ENCODE data around the gene ZKSCAN8.
"Not testable (repeated sequence)": the region's sequence is repeated elsewhere in the genome, so short reads cannot be mapped to it uniquely, and the experiment has no call there.

Gene ZKSCAN8

DNA sequence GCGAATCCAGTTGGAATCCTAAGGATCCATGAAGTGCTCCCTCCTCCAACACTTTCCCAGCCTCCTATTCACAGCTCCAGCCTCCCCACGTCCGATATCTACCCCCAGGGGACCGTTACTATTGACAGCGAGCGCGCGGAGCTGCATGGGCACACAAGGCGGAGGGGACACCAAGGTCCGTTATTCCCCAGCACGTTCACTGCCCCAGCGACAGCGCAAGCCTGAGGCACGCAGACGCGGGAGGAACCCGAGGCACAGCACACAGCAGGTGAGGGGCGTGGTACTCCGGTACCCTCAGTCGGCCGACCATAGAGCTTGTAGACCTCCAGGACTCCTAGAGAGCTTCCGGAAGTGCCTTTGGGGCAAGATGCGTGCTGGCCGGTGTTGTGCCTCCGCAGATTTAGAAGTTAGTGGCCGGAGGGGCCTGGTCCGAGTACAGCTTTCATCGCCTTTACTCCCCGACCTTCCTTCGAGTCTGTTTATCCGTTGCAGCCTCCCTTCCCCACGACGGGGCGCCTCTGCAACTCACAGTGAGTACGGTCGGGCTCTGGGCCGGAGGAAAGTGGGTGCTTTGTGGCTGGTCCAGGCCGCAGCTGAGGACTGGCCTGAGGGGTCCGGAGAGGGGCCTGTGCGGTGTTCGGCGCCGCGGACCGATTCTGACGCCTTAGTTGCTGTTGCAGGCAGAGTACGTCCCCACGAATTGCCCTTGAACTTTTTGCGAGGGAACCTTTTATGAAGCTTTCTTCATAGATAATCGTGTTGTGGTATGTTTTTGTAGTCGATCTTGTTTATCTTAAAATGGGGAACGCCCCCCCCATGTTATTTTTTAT, at the start of gene ZKSCAN8:
TSS of gene ZKSCAN8 (plus strand) at position 384 of the 830 bp plus-strand sequence. CDS start 6,525 bp downstream, outside the sequence.
- DNase-seq = peak; percentile 72

DNA sequence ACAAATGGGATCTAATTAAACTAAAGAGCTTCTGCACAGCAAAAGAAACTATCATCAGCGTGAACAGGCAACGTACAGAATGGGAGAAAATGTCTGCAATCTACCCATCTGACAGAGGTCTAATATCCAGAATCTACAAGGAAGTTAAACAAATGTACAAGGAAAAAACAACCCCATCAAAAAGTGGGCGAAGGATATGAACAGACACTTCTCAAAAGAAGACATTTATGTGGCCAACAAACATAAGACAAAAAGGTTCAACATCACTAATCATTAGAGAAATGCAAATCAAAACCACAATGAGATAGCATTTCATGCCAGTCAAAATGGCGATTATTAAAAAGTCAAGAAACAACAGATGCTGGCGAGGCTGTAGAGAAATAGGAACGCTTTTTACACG, 39.5 kb upstream of the ZKSCAN8 start:
- not testable (repeated sequence) for DNase-seq

DNA sequence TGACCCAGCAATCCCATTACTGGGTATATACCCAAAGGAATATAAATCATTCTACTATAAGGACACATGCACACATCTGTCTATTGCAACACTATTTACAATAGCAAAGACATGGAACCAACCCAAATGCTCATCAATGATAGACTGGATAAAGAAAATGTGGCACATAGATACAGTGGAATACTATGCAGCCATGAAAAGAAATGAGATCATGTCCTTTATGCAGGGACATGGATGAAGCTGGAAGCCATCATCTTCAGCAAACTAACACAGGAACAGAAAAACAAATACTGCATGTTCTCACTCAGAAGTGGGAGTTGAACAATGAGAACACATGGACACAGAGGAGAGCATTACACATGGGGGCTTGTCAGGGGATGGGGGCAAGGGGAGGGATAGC, 39.0 kb upstream of the ZKSCAN8 start:
- DNase-seq = not testable (repeated sequence)

DNA sequence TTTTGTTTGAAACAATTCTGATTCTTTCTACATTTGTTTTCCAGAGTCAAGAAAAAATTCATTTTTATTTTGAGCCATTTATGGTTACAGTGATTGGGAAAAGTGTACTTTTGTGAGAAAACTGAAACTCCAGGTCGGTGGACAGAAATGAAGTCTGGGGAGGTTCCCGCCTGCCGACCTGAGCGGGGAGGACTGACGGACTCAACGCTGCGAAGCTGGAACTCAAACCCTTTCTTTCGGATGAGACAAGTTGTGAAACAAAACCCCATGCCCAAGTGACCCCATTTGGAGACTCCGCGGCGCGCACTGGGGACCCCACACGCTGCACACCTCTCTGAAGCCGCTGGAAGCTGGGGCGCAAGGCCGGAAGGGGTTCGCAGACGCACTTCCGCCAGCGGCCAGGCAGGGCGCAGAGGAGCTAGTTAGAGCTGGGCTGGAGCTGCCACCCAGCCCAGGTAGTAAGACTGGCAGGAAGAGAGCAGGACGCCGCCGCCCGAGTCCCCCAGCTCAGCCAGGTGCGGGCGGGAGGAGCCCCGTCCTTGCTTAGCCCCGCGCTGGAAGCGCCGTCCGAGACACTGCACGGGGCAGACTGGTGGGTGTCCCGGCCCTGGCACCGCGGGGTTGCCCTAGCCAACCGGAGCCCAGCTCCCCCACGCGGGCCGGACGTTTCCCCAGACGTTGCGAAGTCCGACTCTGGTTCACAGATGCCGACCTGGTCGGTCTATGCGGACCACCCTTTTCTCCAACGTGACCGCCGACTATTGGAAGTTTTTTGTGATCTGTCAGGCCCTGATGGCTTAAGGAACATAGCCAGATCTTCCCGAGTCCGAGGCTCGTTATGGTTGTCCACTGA, 37.1 kb upstream of the ZKSCAN8 start:
- peak; percentile 85 for DNase-seq

DNA sequence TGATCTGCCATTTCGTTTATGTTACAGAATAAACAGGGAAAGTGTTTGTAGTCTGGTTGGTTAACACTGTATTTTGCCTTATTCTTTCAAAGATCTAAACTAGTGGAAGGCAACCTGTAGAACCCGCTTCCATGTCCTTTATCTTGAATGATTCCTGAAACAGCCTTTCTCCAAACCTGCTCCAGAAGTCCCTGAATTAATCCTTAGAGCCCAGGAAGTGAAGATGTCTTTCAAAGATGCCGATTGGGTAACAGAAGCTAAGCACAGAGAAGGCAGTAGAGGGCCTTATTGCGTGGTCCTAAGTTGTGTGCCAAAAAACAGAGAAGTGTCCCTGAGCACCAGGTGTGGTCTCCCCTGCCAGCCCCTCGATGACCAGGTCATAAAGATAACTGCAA, 36.4 kb upstream of the ZKSCAN8 start:
- DNase-seq = no peak

DNA sequence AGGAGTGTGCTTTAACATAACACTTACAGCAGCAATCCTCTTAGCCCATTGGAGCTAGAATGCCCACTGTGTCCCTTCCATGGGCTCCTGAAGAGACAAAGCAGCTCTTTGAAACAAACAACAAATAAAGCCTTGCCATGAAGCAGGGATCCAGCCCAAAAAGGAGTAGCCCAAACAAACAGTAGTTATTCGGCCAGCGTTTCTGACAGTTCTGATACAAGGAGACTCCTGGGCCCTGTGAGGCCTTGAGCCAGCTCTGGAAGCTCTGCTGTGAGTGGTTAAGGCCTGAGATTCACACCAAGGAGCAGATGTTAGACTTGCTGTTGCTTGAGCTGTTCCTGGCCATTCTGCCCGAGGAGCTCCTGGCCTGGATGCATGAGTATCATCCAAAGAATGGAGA, 34.2 kb upstream of the ZKSCAN8 start:
- DNase-seq = no peak

DNA sequence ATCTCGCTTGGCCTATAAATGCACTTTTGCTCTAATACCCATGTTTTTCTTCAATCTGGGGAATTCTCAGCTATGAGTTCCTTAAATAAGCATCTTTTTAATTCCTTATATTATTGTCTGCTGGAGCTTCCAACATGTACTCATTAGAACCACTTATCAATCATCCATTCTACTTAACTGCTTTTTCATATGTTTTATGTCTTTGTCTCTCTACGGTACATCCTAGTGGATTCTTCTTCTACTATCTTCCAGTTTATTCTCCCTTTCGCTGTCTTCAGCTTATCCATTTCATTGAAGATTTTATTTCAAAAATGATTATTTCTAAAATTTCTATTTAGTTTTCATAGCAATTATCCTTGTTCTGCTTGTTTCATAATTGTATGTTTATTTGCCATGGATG, 29.7 kb upstream of the ZKSCAN8 start:
- no peak for DNase-seq

DNA sequence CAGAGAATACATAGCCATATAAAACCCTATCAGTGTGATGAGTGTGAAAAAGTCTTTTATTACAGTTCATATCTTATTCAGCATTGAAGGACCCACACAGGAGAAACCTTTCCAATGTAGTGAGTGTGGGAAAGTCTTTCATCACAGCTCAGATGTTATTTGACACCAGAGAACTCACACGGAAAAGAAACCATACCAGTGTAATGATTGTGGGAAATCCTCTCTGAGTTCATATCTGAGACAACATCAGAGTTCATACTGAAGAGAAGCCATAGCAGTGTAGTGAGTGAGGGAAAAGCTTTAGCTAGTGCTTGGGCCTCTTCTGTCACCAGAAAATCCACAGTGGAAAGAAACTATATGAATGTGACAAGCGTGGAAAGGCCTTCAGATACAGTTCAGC, 25.9 kb upstream of the ZKSCAN8 start:
- no peak for DNase-seq

DNA sequence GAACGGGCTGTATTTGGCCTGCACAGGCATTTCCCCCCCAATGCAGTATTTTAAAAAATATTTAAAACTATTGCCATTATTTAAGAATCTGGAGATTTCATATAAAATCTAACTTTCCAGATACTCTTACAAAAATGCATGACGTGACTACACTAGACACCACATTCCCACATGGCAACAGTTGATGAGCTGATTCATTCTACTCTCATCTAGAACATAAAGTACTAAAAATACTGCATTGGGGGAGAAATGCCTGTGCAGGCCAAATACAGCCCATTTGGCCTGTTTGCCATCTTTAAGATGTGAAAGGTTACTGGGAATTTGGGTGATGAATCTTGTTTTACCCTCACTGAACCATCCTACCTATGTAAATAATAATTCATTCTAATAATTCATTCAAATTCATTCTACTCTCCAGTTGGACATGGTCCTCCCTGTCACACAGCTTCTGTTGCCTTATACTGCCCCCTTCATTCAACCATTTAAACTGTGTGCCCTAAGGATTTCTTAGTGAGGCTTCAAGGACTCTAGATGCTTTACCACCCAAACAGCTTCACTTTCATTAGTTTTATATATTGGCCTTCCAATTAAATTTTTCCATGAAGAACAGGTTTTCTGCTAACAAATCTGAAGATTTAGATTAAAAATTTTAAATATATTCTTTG, 24.2 kb upstream of the ZKSCAN8 start:
- no peak for DNase-seq

DNA sequence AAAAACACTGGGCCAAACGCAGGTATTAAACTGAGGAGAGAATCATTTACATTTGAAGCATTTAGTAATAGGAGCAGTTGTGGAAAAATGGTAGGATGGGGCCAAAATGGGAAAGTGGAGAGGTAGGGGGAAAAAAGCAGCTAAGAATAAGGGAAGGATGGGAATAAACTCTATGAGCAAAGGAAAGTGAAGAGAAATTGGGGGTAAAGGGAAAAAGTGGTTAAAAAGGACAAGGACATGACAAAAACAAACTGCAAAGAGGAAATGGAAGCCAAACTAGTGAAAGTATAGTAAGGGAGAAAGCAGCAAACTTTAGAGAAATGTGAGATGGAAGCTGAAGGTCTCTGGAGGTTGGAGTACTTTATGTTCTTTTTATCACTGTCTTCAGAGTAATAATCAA, 23.5 kb upstream of the ZKSCAN8 start:
- no peak for DNase-seq

DNA sequence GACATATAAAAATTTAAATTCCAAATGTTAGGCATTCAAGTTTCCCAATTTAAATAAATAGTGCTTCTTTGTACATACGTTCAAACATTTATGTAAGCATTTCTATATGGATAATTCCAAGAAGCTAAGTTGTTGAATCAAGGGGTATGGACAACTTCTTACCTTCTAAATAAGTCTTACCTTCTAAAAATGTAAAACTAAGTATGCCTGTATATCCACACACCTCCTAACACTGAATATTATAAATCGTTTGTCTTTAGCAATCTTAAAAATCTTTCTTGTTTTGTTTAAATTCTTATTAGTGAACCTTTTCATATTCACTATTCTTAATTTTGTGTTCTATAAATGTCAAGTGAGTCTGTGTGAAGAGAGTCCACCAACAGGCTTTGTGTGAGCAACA, 19.8 kb upstream of the ZKSCAN8 start:
- DNase-seq = no peak

DNA sequence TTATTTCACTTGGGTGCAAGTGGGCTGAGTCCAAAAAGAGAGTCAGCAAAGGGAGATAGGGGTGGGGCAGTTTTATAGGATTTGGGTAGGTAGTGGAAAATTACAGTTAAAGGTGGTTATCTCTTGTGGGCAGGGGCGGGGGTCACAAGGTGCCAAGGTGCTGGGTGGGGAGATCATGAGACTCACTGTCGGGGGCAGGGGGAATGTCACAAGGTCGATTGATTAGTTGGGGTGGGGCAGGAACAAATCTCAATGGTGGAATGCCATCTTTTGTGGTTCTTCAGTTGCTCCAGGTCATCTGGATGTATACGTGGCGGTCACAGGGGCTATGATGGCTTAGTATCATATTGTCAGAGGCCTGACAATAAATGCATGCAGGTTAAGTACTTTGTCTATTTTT, 19.4 kb upstream of the ZKSCAN8 start:
- DNase-seq = not testable (repeated sequence)

DNA sequence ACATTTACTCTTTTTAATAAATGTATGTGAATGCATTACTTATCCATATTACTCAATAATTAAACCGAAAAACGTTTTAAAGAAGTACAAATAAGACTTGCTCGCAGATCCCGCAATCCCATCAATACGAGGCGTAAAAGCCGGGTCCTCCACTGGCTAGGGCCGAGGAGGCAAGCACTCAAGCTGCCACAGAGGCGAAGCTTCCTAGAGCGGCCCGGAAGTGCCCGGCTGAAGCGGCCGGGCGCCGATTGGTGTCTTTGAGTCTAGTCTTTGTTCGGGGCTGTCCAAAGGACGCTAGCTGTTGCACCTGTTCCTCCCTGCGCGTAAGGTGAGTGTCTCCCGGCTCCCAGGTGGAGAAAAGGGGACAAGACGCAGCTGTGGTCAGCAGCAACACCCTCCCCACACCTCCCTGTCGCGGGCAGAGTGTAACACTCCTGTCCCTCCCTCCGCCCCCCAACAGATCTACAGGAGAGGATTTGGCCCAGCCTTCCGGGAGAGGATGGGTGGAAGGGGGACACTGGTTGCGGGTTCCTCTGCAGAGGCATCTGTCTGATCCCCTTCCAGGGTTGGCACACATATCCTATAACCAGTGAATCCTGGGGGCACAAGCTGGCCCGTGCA, 17.2 kb upstream of the ZKSCAN8 start, which contains the start of gene ZSCAN16:
TSS of gene ZSCAN16 (plus strand) at position 260 of the 621 bp plus-strand sequence. CDS start 835 bp downstream, outside the sequence.
- DNase-seq = peak; percentile 79

DNA sequence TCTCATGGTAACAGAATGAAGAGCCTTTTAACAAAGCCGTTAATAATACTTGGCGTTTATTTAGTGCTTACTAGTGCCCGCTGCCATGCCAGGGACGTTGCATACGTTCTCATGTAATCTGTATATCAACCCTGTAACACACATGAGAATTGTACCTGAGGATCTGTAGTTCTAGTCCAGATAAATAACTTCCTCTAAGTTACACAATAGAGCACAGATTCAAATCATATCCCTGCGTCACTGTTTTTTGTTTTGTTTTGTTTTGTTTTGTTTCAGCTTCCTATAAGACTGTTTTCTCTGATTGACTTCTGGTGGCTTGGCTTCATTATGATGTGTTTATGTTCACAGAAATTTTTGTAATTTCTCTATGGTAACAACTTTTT, 16.7 kb upstream of the ZKSCAN8 start:
- no peak for DNase-seq

DNA sequence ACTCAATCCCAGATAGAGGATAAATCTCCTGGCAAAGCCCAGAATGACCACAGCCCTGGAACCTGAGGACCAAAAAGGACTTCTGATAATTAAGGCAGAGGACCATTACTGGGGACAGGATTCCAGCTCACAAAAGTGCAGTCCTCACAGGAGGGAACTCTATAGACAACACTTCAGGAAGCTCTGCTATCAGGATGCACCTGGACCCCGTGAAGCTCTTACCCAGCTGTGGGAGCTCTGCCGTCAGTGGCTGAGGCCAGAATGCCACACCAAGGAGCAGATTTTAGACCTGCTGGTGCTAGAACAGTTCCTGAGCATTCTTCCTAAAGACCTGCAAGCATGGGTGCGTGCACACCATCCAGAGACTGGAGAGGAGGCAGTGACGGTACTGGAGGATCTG, 16.3 kb upstream of the ZKSCAN8 start:
- DNase-seq = no peak

DNA sequence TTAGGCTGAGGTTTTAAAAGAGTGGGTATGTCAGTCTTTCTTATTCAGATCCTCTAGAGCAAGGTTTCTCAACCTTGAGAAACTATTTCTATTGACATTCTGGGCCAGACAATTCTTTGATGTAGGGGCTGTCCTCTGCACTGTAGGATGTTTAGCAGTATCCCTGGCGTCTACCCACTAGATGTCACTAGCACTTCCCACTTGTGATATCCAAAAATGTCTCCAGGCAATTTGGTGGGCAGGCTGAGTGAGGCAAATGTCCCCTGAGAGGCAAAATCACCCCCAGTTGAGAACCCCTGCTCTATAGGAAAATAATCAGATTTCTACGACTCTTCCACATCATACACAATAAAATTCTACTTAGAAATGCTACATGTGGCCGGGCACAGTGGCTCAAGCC, 7.7 kb upstream of the ZKSCAN8 start:
- DNase-seq = no peak

DNA sequence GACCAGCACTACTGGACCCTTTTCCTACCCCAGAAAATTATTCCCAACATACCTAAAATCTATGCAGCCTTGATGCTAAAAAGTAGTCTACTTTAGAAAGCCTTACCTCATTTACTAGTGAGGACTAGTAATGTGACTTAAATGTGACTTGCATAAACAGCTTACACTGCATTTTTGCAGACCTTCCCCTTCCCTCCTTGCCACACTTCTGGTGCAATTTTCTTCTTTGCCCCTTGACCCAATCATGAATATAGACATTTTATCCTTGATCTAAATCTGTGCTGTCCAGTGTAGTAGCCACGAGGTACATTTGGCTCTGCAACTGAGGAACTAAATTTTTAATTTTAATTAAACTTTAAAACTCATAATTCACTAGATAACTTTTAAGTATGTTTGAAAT, 7.0 kb upstream of the ZKSCAN8 start:
- no peak for DNase-seq

DNA sequence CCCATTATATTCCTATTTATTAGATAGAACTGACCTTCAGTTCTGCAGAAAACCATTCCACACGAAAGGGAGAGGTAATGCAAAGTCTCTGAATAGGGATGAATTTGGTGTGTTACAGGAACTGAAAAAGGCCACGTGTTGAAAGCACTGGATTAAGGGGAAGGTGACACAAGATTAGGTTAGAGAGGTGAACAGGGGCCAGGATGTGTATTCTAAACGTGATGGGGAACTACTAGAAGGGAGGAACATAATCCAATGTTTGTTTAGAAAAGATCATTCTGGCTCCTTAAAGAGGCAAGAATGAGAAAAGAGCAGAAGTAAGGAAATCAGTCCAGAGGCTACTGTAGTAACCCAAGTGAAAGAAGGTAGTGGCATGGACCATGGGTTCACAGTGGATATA, 6.3 kb upstream of the ZKSCAN8 start:
- no peak for DNase-seq

DNA sequence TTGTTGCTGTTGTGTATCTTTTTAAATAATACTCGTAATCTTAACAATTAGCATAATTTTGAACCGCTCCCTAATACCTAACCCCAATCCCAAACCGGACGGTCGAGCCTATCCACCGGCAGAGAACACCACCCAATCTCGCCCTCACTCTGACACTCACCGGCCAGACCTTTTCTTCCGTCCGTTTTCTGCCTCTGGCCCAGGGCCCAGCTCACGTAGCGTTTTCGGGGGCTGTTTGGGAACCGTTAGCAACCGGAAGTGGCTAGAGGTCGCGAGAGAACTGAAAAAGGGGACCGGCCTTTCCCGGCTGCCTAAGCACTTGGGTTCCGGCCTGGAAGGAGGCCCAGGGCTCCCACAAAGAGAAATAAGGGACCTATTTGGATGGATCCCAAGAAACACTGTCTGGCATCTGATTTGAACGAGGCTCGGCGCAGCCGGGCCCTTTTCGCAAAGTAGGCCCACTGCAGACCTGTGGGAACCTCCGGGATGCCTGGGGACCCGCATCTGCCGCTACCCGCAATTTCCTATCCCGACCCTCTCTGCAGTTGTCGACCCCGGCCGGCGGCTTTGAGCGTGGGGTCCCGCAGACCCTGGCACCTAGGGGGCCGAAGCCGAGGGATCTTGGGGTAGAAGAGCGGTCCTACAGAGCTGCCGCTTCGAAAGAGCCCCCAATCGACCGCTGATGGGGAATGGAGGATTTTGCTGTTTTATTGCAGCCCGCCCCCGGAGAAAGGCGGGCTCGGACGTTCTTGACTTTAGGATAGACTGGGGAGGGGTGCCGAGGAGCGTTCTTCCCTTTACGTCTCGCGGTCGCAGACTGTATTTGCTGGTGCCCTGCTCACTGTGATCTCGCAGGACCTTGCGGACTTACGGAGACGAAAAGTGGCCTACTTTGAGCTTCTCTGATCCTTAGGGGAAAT, 4.8 kb upstream of the ZKSCAN8 start:
- peak; percentile 79 for DNase-seq

DNA sequence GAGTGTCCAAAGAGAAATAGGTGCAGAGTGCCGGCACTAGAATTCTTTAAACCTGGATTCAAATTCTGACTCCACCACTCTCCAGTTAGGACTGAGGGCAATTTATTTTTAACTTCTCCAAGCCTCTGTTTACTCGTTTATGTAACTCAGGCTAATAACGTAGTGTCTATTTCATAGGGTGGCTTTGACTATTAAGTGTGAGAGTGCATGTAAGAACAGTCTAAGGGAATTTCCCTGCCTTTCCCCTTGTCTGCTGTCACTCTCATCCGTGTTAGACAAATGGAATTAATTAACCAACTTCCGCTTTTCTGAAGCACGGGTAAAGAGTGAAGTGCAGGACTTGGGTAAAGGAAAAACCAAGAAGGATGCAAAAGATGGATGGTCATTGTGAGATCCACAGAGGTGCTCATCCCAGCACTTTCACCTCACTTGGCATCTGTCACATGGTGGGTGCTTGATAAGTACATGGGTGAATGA, 4.1 kb upstream of the ZKSCAN8 start:
- peak; percentile 49 for DNase-seq

DNA sequence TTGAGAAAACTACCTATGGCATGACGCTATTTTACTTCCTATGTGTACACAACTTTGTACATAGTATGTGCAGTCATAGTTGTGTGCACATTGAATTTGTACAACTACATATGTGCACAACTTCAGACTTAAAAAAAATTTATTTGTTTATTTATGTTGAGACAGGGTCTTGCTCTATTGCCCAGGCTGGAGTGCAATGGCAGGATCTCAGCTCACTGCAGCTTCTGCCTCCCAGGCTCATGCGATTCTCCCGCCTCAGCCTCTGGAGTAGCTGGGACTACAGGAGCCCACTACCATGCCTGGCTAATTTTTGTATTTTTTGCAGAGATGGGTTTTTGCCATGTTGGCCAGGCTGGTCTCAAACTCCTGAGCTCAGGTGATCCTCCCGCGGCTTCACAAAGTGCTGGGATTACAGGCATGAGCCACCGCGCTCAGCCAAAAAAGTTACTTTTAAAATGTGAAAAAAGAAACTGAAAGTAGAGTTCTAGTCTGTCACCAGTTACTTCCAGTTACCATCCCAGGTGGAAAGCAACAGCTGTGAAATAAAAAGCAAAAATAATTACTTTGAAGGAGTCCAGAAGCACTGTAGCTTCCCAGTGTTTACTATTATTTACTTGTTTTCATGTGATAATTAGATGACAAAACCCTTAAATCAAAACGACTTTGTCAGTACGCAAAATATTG, 1.7 kb upstream of the ZKSCAN8 start:
- no peak for DNase-seq

All from activated T-cell treated with anti-CD3 and anti-CD28 coated beads, Interleukin-2, amount 50 U/mL, for 1 hour (primary cell).